Adrenal gland (tissue), 12 donors: Measurements from ENCODE around the gene EVL. TPM values are rescaled to one million over a fixed set of nuclear protein-coding genes. Genes with fewer than 3 reads are reported as not detected.

Experiments
- DNase-seq, 7 donors: peaks; one replicate each; pipeline ENCODE4 v3.0.0-alpha.2; 2019 to 2020
- H3K27ac ChIP-seq, 5 donors: fragments of 200-600 bp; sonication (generic) in 4 of 5; 1 replicate in 3 of 5; 2 replicates in 2 of 5; pipeline versions ENCODE4 v1.5.1 to v1.8.0; 2016 to 2020; ENCODE audit warnings: mild to moderate bottlenecking in 1 of 5
- H3K27me3 ChIP-seq: fragments of 200-600 bp; 2 replicates; pipeline ENCODE4 v1.8.0; 2021
- H3K36me3 ChIP-seq, 2 donors: fragments of 200-600 bp; replicated peaks in 1 of 2; 1 replicate in 1 of 2; 2 replicates in 1 of 2; pipeline versions ENCODE4 v1.5.1 to v1.8.0; 2018 to 2022
- H3K4me1 ChIP-seq, 2 donors: fragments of 200-600 bp; replicated peaks in 1 of 2; 1 replicate in 1 of 2; 2 replicates in 1 of 2; pipeline versions ENCODE4 v1.5.1 to v1.8.0; 2018 to 2021
- H3K4me3 ChIP-seq, 4 donors: fragments of 200-600 bp; sonication (generic) in 3 of 4; one replicate each; pipeline ENCODE4 v1.5.1; 2016 to 2018
- H3K9me3 ChIP-seq, 3 donors: fragments of 200-600 bp; sonication (generic) in 1 of 3; replicated peaks in 1 of 3; 1 replicate in 2 of 3; 2 replicates in 1 of 3; pipeline versions ENCODE4 v1.5.1 to v1.8.0; 2016 to 2021
- CTCF ChIP-seq, 6 experiments: fragments of 450-650 bp in 4 of 6; fragments of 200-600 bp in 2 of 6; sonication (generic) in 1 of 6; IDR thresholded peaks; 1 replicate in 5 of 6; 2 replicates in 1 of 6; pipeline versions ENCODE4 v1.5.1 to v1.8.0; 2016 to 2021; ENCODE audit warnings: antibody characterized with exemption in 6 of 6, mild to moderate bottlenecking in 2 of 6, moderate library complexity in 1 of 6
- POLR2A ChIP-seq, 2 donors: fragments of 450-650 bp; IDR thresholded peaks; one replicate each; pipeline ENCODE4 v1.6.1; 2017; ENCODE audit warnings: antibody characterized with exemption in 2 of 2, mild to moderate bottlenecking in 2 of 2, moderate library complexity in 1 of 2
- WGBS, 4 donors: extraction: QIAGEN DNeasy Blood & Tissue Kit in 2 of 4; methylation state at CpG; one replicate each; pipeline versions ENCODE4 v1.1.5 to v1.1.7; 2013 to 2017; 5-methylcytosine and 5-hydroxymethylcytosine counted together
- intact Hi-C, 2 donors: fragments of 100-400 bp; cut with DNase I; formaldehyde crosslinking; loops; one replicate each; pipeline versions ENCODE4 v1.14.1 to v1.15.0; 2022 to 2023
- polyA plus RNA-seq, 3 donors: library from polyadenylated mRNA; stranded (reverse); fragments of 200-250 nt in 2 of 3; fragments of 350-450 nt in 1 of 3; fragmentation: Illumina TruSeq in 1 of 3; extraction: RNeasy Lipid Tissue Mini Kit (QIAGEN cat#74804) in 1 of 3; gene quantifications; one replicate each; pipeline ENCODE4 v1.2.3, GENCODE V29; 2013 to 2014
- total RNA-seq, 9 donors: library from RNA; depleted of rRNA in 4 of 9; stranded (reverse); fragments of >200 nt in 4 of 9; fragments of 120-200 nt in 1 of 9; fragmentation: NEBNext Ultra II Directional in 1 of 9; extraction: Animal tissue kit (Norgen Biotek cat#: 25700) in 1 of 9; gene quantifications; one replicate each; pipeline versions ENCODE4 v1.1.0 to v1.2.4, GENCODE V29; 2013 to 2023
- donor health status: healthy with polysubstance abuse.
- donor health status: Bipolar disorder and iron deficiency.
- donor health status: DM: yes; HTN: yes; CAD: no.
- donor health status: DM: no; HTN: no; CAD: no.
- donor health status: DM: no; HTN: no; CAD: no.
- donor health status: DM: yes; HTN: yes; CAD: no.

The EVL gene
- total and polyA plus RNA-seq, 12 donors = 23.7 to 209 (median 46.8) TPM

GRCh38 chr14:100018482-100018881 is 46.7 kb upstream of the EVL start:
- WGBS, 4 donors = 43 to 54% (median 52%) methylated on average over 8 of the region's 8 CpGs
- peak overlapping the region in 2 of 5 donors; percentile 23 to 32 for H3K27ac ChIP-seq

GRCh38 chr14:100019156-100019744 is 46.0 kb upstream of the EVL start:
- TF ChIP-seq POLR2A (IDR thresholded peaks at IDR 0.05) (no peak), CTCF (IDR thresholded peaks at IDR 0.05) (no peak)
- H3K9me3 ChIP-seq = no peaks in the 10 kb centered on the region

More at GRCh38 chr14:100018482-100018881, 46.7 kb upstream of the EVL start:
- TF ChIP-seq POLR2A (IDR thresholded peaks at IDR 0.05) (no peak), CTCF (IDR thresholded peaks at IDR 0.05) (no peak)
- H3K27me3 ChIP-seq = no peaks in the 10 kb centered on the region
- peaks cover 3 to 42% of the 10 kb centered on the region in 2 donors for H3K4me1 ChIP-seq
- H3K9me3 ChIP-seq = no peaks in the 10 kb centered on the region
- no peak overlapping the region for H3K4me3 ChIP-seq
- DNase-seq = peak in 3 of 7 donors; percentile 24 to 35 (median 24)
- intact Hi-C loops = no loop called here
- no peaks in the 10 kb centered on the region for H3K36me3 ChIP-seq

GRCh38 chr14:100020629-100021028 is 44.6 kb upstream of the EVL start:
- no peak overlapping the region for H3K27ac ChIP-seq
- intact Hi-C loops = no loop called here

More at GRCh38 chr14:100019156-100019744, 46.0 kb upstream of the EVL start:
- intact Hi-C loops = no loop called here
- peaks cover 3 to 48% of the 10 kb centered on the region in 2 donors for H3K4me1 ChIP-seq
- peak in 1 of 7 donors; percentile 13 for DNase-seq
- H3K27ac ChIP-seq = peak overlapping the region in 2 of 5 donors; percentile 23 to 32
- no peak overlapping the region for H3K4me3 ChIP-seq
- no peaks in the 10 kb centered on the region for H3K36me3 ChIP-seq
- no peaks in the 10 kb centered on the region for H3K27me3 ChIP-seq
- 80 to 88% (median 82%) methylated on average over 8 of the region's 8 CpGs for WGBS, 4 donors

More at GRCh38 chr14:100020629-100021028, 44.6 kb upstream of the EVL start:
- TF ChIP-seq CTCF (IDR thresholded peaks at IDR 0.05) (no peak), POLR2A (IDR thresholded peaks at IDR 0.05) (no peak)
- no peak overlapping the region for H3K4me3 ChIP-seq
- H3K9me3 ChIP-seq = no peaks in the 10 kb centered on the region
- DNase-seq = no peak
- peaks cover 3 to 47% of the 10 kb centered on the region in 2 donors for H3K4me1 ChIP-seq
- 75 to 79% (median 77%) methylated on average over 7 of the region's 7 CpGs for WGBS, 4 donors
- no peaks in the 10 kb centered on the region for H3K36me3 ChIP-seq
- H3K27me3 ChIP-seq = no peaks in the 10 kb centered on the region
